Gastroesophageal sphincter (tissue), 4 donors: ENCODE results near the gene METTL24. TPM values are rescaled to one million over a fixed set of nuclear protein-coding genes. Genes with fewer than 3 reads are reported as not detected.
A peak's percentile ranks its signal among the peaks of the same experiment; 100 is the strongest.

Experiments used
- ATAC-seq: fragments of 150-250 bp; one replicate; pipeline ENCODE4 v1.9.1; 2016; ENCODE audit warnings: mild to moderate bottlenecking, moderate library complexity
- H3K27ac ChIP-seq, 4 donors: fragments of 200-600 bp; sonication (generic) in 3 of 4; 1 replicate in 3 of 4; 2 replicates in 1 of 4; pipeline ENCODE4 v1.5.1; 2016 to 2019
- H3K27me3 ChIP-seq: fragments of 200-600 bp; sonication (generic); one replicate; pipeline ENCODE4 v1.5.1; 2019
- H3K36me3 ChIP-seq, 2 donors: fragments of 200-600 bp; sonication (generic); one replicate each; pipeline ENCODE4 v1.5.1; 2019; ENCODE audit warnings: control low read depth in 1 of 2
- H3K4me1 ChIP-seq, 3 donors: fragments of 200-600 bp; sonication (generic); 1 replicate in 2 of 3; 2 replicates in 1 of 3; pipeline ENCODE4 v1.5.1; 2016 to 2019; ENCODE audit warnings: control low read depth in 2 of 3
- H3K4me3 ChIP-seq, 2 donors: fragments of 200-600 bp; sonication (generic); one replicate each; pipeline ENCODE4 v1.5.1; 2019; ENCODE audit warnings: mild to moderate bottlenecking in 1 of 2, moderate library complexity in 1 of 2
- H3K9me3 ChIP-seq, 3 donors: fragments of 200-600 bp; sonication (generic); one replicate each; pipeline ENCODE4 v1.5.1; 2017 to 2019; ENCODE audit warnings: control low read depth in 2 of 3
- CTCF ChIP-seq, 4 experiments: fragments of 200-600 bp in 2 of 4; fragments of 450-650 bp in 2 of 4; sonication (generic) in 1 of 4; IDR thresholded peaks; one replicate each; pipeline ENCODE4 v1.5.1; 2017 to 2019; ENCODE audit warnings: antibody characterized with exemption in 4 of 4, mild to moderate bottlenecking in 2 of 4, moderate library complexity in 2 of 4
- EP300 ChIP-seq: sonication (generic); formaldehyde crosslinking; IDR thresholded peaks from one replicate; pipeline ENCODE4 v1.6.1; 2017; ENCODE audit warnings: antibody characterized with exemption, mild to moderate bottlenecking
- POLR2A ChIP-seq, 2 donors: fragments of 450-650 bp; IDR thresholded peaks; one replicate each; pipeline ENCODE4 v1.6.1; 2017; ENCODE audit warnings: antibody characterized with exemption in 2 of 2, mild to moderate bottlenecking in 2 of 2, moderate library complexity in 1 of 2
- POLR2AphosphoS5 ChIP-seq: sonication (generic); formaldehyde crosslinking; IDR thresholded peaks from one replicate; pipeline ENCODE4 v1.6.1; 2017; ENCODE audit warnings: antibody characterized with exemption
- WGBS, 2 donors: methylation state at CpG; one replicate each; pipeline ENCODE4 v1.1.5; 2018; ENCODE audit warnings: low coverage in 1 of 2; 5-methylcytosine and 5-hydroxymethylcytosine counted together
- total RNA-seq, 4 donors: library from RNA; depleted of rRNA; stranded (reverse); fragments of >200 nt; gene quantifications; one replicate each; pipeline ENCODE4 v1.1.0, GENCODE V29; 2016

Gene METTL24
- total RNA-seq, 4 donors from 2014 or later = 18.6 to 33.6 (median 24.4) TPM

GRCh38 chr6:110328259-110328658 lies 29.9 kb downstream of the METTL24 start:
- 51 to 80% methylated on average over 2 of the region's 2 CpGs for WGBS, 2 donors
- no peak for ATAC-seq
- Histone ChIP-seq H3K4me3 (no peak overlapping the region), H3K4me1 (peaks cover 48 to 97% (median 58%) of the 10 kb centered on the region in 3 donors), H3K27me3 (no peaks in the 10 kb centered on the region), H3K27ac (peak overlapping the region; percentile 71 to 89 (median 84)), H3K9me3 (no peaks in the 10 kb centered on the region), H3K36me3 (no peaks in the 10 kb centered on the region)
- no peak for TF ChIP-seq CTCF (IDR thresholded peaks at IDR 0.05)
- no peak for TF ChIP-seq POLR2A (IDR thresholded peaks at IDR 0.05)
- no peak for TF ChIP-seq EP300
- TF ChIP-seq POLR2AphosphoS5 = no peak

- peak overlapping the region; percentile 47 to 89 (median 84) for H3K27ac ChIP-seq
- WGBS, 2 donors = 13 to 32% methylated on average over 3 of the region's 3 CpGs
Measured at GRCh38 chr6:110327391-110327790, 30.8 kb downstream of the METTL24 start.

GRCh38 chr6:110326609-110327008 lies 31.5 kb downstream of the METTL24 start:
- no peaks in the 10 kb centered on the region for H3K27me3 ChIP-seq
- H3K27ac ChIP-seq = peak overlapping the region; percentile 47 to 89 (median 84)
- no peak for ATAC-seq
- no peaks in the 10 kb centered on the region for H3K36me3 ChIP-seq
- no peaks in the 10 kb centered on the region for H3K9me3 ChIP-seq
- 83% methylated on average over 1 to 2 of the region's 2 CpGs for WGBS, 2 donors
- no peak for TF ChIP-seq CTCF (IDR thresholded peaks at IDR 0.05)
- no peak for TF ChIP-seq POLR2AphosphoS5
- no peak for TF ChIP-seq POLR2A (IDR thresholded peaks at IDR 0.05)
- no peak for TF ChIP-seq EP300
- H3K4me1 ChIP-seq = peaks cover 43 to 99% (median 58%) of the 10 kb centered on the region in 3 donors
- H3K4me3 ChIP-seq = no peak overlapping the region

More at GRCh38 chr6:110327391-110327790, 30.8 kb downstream of the METTL24 start:
- Histone ChIP-seq H3K4me3 (no peak overlapping the region), H3K9me3 (no peaks in the 10 kb centered on the region), H3K36me3 (no peaks in the 10 kb centered on the region), H3K4me1 (peaks cover 48 to 100% (median 58%) of the 10 kb centered on the region in 3 donors), H3K27me3 (no peaks in the 10 kb centered on the region)
- ATAC-seq = no peak
- TF ChIP-seq CTCF (IDR thresholded peaks at IDR 0.05) (no peak), POLR2AphosphoS5 (peak; percentile 12), POLR2A (IDR thresholded peaks at IDR 0.05) (no peak)

- H3K9me3 ChIP-seq = no peaks in the 10 kb centered on the region
- H3K36me3 ChIP-seq = no peaks in the 10 kb centered on the region
- H3K27ac ChIP-seq = peak overlapping the region; percentile 40 to 89 (median 84)
- H3K4me3 ChIP-seq = no peak overlapping the region
- no peaks in the 10 kb centered on the region for H3K27me3 ChIP-seq
- ATAC-seq = no peak
- WGBS, 2 donors = 60 to 97% methylated on average over 1 to 3 of the region's 3 CpGs
- H3K4me1 ChIP-seq = peaks cover 43 to 95% (median 55%) of the 10 kb centered on the region in 3 donors
- TF ChIP-seq CTCF (IDR thresholded peaks at IDR 0.05) = no peak
- TF ChIP-seq POLR2A (IDR thresholded peaks at IDR 0.05) = no peak
- TF ChIP-seq EP300 = no peak
Measured at GRCh38 chr6:110326057-110326456, 32.1 kb downstream of the METTL24 start.

GRCh38 chr6:110325197-110325596 lies 33.0 kb downstream of the METTL24 start:
- Histone ChIP-seq H3K36me3 (no peaks in the 10 kb centered on the region), H3K27me3 (no peaks in the 10 kb centered on the region), H3K9me3 (no peaks in the 10 kb centered on the region), H3K4me1 (peaks cover 37 to 86% (median 51%) of the 10 kb centered on the region in 3 donors), H3K4me3 (no peak overlapping the region), H3K27ac (peak overlapping the region; percentile 8 to 89 (median 84))
- peak; percentile 89 for TF ChIP-seq POLR2AphosphoS5
- no peak for TF ChIP-seq CTCF (IDR thresholded peaks at IDR 0.05)
- ATAC-seq = peak; percentile 68
